Pons (tissue), 1 donor: ENCODE data around the gene MEG3.

ENCODE experiments used
- DNase-seq: peaks from one replicate; pipeline ENCODE4 v3.0.0-alpha.2; 2016; ENCODE audit warnings: low spot score

Gene MEG3

DNA sequence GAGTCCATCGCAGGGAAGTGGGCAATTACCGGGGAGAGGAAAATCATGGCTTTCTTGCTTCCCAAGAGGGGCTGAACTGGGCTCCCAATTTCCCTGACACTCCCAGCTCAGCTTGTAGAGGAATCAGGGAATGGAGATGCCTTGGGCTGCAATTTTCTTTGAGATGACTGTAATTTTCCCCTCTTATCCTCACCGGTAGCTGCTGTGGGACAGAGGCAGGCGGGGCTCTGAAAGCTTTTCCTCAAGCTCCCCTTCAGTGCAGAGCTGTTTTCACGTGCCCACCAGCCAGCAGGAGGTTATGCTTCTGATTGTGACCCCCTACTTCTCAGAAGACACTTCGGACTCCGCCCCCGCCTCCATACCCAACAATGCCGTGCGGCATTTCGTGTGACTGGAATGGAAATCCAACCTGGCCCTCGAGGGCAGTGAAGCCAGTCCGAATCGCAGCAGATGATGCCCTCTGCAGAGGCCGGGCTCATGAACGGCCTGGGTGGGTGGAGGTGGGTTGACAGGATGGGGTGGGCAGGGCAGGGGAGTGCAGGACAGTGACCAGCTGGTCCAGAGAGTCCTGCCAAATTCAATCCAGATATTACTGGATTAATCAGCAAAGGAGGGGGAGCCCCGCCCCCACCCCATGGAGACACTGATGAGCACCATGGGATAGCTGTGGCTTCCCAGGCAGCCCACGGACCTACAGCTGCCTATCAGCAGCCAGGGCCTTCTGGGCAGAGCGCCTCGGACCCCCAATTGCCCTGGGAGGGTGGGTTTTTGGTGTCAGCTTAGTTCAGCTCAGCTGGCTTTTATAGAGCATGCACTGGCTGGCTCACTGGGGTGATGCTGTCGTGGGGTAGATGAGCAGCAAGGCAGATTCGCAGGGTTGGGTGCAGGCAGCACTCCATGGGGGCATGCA lies 40.0 kb downstream of the MEG3 start:
- no peak for DNase-seq

DNA sequence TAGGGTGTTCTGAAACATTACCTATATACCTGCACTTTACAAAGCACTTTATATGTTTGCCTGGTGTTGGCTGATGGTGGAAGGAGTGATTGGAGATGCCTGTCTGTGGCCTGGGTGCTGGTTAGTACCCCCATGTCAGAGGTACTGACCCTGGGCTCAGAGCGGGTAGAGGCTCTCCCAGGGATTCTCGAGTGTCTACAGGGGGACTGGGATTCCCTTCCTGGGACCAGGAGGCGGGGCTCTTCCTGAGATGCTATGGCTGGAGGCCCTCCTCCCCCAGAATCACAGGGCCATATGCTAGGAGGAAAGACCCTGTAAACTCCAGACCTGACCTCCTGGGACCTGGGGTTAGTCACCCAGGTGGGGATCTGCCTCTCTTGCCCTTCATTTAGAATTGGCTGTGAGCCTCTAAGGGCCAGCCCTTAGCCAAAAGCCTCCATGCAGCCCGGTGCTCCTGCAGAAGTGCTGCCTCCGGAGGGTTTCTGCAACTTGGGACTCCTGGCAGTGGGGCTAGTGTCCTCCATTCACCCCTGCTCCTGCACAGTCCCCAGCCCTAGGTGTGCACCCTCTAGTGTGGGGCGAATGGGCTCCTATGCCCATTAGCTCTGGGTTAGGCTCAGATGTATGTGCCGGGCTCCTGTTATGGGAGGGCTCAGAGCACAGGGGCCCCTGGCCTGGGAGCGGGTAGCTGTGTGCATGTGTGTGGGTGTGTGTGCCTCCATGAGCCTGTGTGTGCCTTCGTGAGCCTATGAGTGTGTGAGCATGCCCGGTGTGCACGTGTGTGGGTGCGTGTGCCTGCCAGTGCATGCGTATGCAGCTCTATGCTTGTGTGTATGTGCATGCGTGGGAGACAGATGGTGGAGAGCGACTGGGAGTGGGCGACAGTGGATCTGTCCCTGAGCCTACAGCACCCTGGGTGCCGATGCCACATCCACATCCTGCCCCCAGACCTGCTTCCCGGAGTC lies 41.0 kb downstream of the MEG3 start:
- DNase-seq = no peak

DNA sequence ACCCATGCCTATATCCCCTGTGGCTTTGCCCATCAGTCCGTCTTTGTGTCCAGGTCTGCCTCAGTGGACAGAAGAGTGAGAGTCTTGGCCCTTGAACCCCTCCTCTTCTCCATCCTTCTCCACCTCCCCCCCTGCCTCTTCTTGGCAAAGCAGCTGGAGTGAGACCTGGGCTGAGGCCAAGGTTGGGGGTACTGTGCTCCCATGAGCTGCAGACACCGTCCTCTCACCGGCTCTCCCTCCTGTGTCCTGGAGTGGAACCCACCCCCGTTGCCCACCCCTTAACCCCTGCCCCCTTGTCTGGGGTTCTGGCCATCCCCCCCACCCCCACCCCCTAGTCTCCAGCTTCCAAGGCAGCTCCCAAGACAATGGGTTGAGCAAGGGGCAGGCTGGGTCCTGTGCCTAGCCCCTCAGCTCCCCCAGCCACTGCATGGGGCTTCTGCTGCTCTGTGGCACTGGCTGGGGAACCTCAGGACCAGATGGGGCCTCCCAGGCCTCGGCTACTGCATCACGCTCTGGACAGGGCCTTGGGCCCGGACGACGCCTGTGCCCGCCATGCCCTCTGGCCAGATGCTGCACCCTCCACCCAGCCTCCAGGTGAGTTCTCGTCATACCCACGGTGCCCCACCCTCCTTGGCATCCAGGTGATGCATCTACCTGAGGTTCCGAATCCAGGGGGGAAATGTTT lies 41.9 kb downstream of the MEG3 start:
- DNase-seq = no peak

DNA sequence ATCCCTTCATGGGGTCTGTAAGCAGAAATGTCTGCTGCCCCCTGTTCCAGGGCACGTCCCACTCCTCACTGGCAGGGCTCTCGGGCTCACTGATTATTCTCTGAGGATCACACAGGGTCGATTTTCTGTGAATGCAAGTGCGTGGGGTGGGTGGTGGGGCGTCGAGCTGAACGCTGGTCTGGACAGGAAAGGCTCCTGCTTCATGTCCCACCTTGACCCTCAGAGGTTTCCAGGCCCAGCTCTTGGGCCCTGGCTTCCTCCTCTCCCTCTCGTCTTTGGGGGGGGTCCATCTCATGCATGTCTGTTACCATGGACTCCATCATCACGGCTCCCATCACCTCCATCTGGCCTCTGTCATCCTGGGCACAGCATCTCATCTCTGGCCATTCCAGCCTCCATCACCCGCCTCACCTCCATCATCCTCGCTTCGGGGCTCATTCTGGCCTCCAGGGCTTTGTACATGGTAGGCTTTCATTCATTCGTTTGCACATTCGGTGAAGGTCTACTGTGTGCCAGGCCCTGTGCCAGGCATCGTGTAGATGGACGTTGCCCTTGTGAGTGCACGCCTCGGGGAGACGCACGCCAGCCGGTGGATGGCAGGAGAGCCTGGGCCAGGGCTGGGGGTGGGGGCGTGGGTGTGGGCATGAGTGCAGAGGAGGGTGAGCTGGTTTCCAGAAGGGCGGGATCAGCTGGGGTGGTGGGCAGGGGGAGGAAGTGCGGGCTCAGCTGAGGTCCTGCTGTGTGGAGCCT lies 42.9 kb downstream of the MEG3 start:
- no peak for DNase-seq

DNA sequence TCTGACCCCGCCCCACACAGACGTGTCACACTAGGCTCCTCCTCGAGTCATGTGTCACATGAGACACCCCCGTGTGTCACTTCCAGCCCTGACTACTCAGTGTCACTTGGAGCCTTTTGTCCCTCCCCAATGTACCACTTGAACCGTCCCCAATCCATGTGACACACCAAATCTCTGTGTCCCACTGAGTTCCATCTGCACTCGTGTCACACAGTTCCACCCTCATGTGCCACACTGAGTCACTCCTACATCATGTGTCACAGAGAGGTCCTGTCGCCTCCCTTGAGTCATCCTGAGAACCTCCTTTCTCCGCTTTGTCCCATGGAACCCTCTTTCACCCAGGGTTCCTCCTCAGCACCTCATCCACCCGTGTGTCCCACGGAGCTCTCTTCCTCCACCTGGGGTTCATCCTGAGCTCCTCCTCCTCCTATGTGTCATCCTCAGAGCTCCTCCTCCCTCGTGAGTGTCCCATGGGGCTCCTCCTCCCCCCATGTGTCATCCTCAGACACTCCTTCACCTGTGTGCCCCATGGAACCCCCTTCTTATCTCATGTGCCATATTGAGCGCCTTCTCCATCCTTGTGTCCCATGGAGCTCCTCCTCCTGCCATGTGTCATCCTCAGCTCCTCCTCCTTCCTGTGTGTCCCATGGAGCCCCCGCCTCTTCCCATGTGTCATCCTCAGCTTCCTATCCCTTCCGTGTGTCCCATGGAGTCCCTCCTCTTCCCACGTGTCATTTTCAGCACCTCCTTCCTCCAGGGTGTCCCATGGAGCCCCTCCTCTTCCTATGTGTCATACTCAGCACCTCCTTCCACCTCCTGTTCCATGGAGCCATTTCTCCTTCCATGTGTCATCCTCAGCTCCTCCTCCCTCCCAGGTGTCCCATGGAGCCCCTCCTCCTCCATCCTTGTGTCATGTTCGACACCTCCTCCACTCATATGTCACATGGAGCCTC lies 45.6 kb downstream of the MEG3 start:
- DNase-seq = no peak

DNA sequence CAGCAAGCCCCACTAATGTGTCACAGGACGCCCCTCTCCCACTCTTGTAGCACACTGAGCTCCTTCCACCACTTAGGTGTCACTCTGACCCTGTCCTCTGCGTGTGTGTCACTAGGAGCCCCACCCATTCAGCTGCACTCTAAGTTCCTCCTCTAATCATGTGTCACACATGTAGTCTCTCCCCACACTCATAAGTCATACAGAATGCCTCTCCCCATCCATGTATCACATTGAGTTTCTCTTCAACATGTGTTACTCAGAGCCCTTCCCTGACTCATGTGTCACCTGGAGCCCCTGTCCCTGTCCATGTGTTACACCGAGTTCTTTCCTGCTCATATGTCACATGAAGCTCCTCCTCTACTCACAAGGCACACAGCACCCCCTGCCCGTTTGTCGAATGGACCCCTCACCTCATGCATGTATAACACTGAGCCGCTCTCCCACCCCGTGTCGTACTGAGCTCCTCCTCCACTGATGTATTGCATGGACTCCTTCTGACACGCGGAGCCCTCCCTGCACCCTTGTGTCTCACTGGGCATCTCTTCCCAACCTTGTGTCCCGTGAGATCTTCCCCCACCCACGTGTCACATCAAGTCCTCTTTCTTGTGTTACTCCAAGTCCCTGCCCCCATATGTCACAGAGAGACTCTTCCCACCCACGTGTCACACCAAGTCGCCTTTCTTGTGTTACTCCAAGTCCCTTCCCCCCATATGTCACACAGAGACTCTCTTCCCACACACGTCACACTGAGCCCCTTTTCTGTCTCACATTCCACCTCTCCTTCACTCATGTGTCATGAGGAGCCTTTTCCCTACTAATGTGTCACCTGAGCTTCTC lies 46.6 kb downstream of the MEG3 start:
- DNase-seq = no peak

DNA sequence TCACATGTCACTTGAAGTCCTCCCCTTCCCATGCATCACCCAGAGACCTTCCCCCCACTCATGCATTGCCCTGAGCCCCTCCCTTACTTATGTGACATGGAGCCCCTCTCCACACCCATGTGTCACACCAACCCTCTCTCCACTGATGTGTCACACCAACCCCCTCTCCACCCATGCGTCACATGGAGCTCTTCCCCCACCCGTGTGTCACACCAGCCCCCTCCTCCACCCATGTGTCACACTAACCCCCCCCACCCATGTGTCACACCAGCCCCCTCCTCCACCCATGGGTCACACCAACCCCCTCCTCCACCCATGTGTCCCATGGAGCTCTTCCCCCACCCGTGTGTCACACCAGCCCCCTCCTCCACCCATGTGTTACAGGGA lies 47.2 kb downstream of the MEG3 start:
- DNase-seq = no peak

DNA sequence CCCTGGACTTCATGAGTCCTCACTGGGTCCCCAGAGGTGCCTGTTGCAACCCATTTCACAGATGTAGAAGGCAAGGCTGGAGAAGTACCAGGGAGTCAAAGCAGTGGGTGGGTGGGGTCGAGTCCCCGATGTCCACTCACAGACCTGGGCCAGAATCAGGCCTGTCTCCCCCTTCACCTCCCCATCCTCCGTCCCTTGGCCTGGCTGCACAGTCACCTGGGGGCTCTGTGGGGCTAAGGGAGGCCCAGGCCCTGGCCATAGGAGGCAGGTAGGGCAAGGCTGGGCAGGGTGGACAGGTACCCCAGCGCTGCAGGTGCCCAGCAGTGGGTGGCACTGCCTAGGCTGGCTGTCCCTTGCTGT lies 48.1 kb downstream of the MEG3 start:
- DNase-seq = no peak

DNA sequence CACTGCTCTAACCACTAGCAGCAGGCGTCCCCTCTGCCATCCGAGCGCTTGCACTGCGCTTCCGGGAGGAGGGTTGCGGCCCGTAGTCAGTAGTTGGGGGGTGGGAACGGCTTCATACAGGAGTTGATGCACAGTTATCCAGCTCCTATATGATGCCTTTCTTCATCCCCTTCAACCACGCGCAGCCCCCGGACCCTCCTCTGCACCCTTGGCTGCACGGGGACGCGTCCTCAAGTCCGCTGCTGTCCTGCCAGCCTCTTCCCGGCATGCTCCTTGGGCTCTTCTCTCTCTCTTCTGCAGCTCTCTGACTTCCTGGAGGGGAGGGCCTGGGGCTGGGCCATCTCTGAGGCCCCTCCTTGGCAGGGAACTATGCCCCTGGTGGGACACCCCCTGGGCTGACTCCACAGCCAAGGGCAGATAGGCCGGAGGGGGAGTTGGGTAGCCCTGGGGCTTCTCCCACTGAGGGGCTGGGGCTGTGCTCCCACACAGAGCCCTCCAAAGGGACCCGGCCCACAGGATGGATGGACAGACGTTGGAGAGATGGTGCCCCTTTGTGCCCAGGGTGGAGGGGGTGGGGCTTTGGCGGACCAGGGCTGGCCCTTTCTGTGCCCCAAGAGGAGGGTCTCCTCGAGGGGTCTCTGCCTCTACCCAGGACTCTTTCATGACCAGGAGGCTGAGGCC lies 48.6 kb downstream of the MEG3 start:
- no peak for DNase-seq

DNA sequence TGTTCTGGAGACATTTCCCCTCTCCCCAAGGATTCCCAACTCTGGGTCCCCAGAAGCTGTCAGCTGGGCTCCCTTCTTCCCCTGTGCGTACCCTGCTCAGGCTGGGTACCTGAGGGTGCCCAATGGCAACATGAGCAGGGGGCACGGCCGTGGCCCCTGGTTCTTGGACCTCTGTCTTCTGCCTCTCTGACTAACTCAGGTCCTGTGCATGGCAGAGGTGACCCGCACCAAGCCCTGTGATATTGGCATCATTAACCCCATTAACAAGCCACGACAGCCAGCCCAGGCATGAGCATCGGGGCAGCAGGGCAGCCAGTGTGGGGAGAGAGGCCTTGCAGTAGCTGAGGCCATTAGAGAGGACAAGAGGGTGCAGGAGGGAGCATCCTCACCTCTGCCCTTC lies 49.2 kb downstream of the MEG3 start:
- DNase-seq = no peak

DNA sequence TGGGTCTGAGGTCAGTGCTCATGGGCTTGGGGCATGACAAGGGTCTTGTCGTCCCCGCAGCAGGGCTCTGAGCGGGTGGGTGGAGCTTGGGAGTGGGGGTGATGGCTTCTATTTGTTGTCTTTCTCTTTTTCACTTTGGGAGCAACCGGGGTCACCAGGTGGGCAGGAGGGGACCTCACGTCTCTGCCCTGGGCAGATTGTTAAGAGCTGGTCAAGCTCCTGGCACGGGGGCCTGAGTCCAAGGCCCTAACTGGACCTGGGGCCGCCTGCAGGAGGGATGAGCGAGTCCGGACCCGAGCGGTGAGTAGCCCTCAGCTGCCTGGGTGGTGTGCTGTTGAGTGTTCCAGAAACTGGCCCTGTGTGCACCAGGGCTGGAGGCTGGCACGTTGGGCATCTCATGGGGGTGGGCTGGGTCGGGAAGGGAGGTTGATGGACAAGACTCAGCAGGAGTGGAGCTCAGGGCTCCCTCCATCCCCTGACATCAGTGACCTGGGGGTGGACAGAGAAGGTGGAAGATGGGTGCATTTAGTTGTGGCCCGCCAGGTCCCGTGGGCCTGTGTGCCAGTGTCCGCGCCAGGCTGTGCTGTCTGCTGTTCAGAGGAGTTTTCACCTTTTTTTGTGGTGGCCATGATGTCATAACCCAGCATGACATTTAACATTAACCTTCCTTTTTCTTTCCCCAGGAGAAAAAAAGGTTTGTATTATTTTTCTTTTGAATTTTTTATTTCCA lies 50.1 kb downstream of the MEG3 start:
- no peak for DNase-seq

DNA sequence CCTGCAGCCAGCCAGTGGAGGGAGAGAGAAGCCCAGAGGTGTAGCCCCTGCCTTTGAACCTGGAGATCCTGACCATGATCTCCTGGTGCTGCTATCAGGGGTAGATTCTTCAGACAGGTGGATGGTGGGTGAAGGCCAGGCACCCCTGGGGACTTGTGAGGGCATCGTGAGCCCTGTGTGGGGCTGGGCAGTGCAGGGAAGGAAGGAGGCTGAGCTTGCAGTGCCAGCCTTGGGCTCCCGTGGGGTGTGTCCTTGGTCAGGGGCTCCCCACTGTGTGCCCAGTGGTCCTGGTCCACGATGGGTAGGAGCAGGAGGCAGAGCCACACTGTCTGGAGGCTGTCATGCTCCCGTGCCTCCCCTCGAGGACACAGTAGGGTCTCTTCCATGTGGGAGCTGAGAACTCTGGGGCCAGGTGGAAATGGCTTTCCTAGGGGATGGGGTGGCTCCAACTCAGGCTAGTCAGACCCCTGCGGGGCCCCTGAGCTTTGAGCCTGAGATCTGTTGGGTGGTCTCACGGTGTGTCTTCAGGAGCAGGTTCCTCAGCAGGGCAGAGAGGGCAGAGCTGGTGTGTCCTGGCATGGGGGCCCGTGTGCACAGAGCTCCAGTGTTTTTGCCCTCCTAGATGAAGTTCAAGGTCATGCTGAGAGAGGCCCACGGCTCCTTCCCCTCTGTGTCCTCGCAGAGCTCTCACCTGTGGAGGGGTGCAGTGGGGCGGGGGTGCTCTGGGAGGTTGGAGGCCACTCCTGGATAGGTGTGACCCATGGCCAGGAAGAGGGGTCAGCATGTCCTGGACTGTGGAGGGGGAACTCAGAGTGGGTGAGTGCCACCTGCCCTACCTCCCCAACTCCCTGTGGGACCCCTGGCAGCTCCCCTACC lies 52.6 kb downstream of the MEG3 start:
- DNase-seq = no peak

DNA sequence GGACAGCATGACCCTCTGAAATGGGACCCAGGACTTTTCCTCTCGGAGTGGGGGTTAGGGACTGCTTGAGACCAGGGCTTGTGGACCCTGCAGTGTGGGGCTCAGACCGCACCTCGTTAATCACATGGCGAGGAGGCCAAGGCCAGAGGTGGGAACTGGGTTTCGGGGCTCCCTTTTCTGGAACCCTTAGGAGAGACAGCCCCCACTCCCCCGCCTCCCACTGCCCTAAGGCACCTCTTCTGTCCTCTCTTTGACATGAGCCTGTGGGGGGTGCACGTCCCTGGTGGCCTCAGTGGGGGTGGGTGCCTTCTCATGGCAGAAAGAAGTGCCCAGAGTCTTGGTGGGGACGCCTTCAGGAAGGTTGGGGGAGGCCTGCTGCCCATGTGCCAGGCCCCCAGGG lies 53.3 kb downstream of the MEG3 start:
- no peak for DNase-seq

DNA sequence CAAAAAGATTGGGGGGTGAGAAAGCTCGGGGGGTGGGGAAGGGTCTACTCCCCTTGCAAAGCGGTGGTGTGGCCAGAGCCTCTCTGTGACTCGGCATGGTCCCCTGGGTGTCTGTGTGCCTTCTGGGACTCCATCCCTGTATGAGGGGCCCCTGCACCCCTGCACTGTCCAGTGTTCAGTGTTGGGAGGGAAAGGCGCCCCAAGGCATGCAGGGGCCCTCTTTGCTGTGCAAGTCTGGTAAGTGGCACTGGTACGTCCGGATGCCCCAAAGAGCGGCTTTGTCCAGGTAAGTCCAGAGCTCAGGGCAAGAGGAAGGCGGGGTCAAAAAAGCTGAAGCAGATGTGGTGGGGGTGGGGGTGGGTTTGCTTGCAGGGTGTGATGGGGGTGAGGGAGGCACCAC lies 53.9 kb downstream of the MEG3 start:
- DNase-seq = no peak

DNA sequence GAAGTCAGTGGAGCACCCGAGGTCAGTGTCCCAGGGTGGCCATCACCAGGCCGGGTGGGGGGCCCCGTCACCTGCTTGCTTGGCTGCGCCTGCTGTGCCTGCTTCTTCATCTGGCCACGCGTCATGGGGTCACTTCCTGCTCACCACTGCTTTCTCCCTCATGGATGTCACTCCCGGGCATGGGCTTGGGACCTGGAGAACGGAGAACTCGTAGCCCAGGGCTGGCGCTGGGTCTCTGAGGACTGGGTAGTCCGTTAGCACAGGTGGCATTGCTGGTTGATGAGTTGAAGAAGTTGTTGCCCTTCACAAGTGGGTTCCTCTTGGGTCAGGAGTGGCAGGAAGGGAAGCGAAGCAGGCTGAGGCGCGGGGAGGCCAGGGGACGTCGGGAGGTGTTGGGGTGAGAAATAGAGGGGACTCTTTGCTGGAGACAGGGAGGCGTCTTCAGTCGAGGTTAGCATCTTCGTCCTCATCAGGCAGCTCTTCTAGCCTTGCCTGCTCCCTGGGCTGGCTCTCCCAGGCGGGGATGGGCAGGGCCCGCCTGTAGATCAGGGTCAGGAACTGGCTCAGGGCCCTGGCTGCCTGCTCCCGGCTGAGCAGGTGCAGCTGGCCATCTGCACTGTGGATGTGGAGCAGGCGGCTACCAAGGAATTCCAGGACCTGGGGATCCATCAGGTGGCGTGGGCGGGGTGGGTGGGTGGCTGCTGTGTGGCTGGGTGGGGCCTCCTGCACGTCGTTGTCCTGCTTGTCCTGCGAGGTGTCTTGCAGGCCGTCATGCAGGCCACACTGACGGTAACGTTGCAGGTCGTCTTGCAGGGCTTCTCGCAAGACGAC lies 54.6 kb downstream of the MEG3 start:
- no peak for DNase-seq

DNA sequence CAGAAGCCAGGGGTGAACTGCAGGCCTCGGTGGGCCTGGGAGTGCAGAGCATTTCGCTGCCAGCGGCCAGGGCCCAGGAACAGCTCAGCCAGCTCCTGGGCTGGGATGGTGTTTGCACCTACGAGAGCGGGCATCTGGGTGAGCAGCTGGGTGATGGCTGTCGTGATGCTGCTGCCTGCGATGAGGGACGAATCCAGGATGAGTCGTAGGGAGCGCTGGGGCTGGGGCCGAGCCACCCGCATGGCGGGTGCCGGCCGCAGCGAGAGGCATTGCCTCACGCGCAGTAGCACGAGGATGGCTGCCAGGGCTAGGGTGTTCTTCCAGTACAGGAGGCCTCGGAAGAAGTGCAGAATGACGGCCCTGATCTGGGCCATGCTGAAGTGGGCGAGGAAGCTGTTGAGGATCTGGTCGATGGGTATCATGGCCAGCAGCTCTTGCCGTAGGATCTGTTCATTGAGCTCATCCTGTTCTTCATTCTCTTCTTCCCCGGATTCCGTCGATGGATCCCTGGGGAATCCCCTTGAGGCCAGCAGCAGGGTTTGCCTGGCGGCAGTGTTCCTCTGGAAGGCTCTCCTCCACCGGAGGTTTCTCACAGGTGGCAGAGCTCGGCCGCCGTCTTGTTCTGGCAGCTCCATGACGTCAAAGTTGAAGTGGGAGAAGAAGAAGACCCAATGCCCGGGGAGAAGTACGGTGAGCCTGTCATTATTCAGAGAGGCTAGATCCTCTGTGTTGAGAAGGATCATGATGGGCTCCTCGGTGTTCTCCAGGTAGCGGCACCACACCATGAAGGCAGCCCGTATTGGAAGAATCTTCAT lies 55.5 kb downstream of the MEG3 start:
- no peak for DNase-seq
